Keratinocyte (primary cell): ENCODE data around the gene CDK2AP2. TPM values are rescaled to one million over a fixed set of nuclear protein-coding genes. Genes with fewer than 3 reads are reported as not detected.
"Not testable (repeated sequence)": the region's sequence is repeated elsewhere in the genome, so short reads cannot be mapped to it uniquely, and the experiment has no call there.

Experiments used
- DNase-seq: peaks from one replicate; pipeline ENCODE4 v3.0.0-alpha.2; 2011; ENCODE audit warnings: low read depth, missing footprints, low spot score
- FAIRE-seq: peaks from 2 replicates; lab custom pipeline; 2011; peaks lifted over from hg19 to GRCh38; lab: Jason Lieb, UNC
- H2AFZ ChIP-seq: 2 replicates; pipeline ENCODE4 v1.6.0; 2012; ENCODE audit warnings: low read length, control low read depth, inconsistent platforms; ENCODE audit not compliant: control insufficient read depth
- H3K27ac ChIP-seq: 2 replicates; pipeline ENCODE4 v1.5.1; 2011; ENCODE audit warnings: low read length; ENCODE audit not compliant: control insufficient read depth, insufficient read depth
- H3K27me3 ChIP-seq: 3 replicates; pipeline ENCODE4 v1.6.0; 2011; ENCODE audit warnings: low read length; ENCODE audit not compliant: control insufficient read depth, insufficient read depth; ENCODE audit errors: extremely low read depth
- H3K36me3 ChIP-seq, 2 experiments: 2 replicates in 1 of 2; 3 replicates in 1 of 2; pipeline ENCODE4 v1.5.1; 2011; ENCODE audit warnings: low read length in 2 of 2, mild to moderate bottlenecking in 1 of 2; ENCODE audit not compliant: control insufficient read depth in 2 of 2, insufficient read depth in 2 of 2; ENCODE audit errors: extremely low read depth in 1 of 2
- H3K4me1 ChIP-seq: 3 replicates; pipeline ENCODE4 v1.5.1; 2011; ENCODE audit warnings: low read length; ENCODE audit not compliant: control insufficient read depth, insufficient read depth; ENCODE audit errors: extremely low read depth
- H3K4me2 ChIP-seq: 3 replicates; pipeline ENCODE4 v1.6.0; 2011; ENCODE audit warnings: low read depth, low read length; ENCODE audit not compliant: control insufficient read depth, insufficient read depth; ENCODE audit errors: extremely low read depth
- H3K4me3 ChIP-seq, 3 experiments: fragments of 200-600 bp in 1 of 3; sonication (generic) in 1 of 3; 2 replicates in 2 of 3; 3 replicates in 1 of 3; pipeline ENCODE4 v1.5.1; 2011 to 2016; ENCODE audit warnings: low read length in 3 of 3, mild to moderate bottlenecking in 3 of 3, control low read depth in 2 of 3, inconsistent platforms in 1 of 3, low read depth in 1 of 3, mixed read lengths in 1 of 3, mixed run types in 1 of 3, moderate library complexity in 1 of 3; ENCODE audit not compliant: control insufficient read depth in 2 of 3, insufficient read depth in 2 of 3; ENCODE audit errors: extremely low read depth in 1 of 3
- H3K79me2 ChIP-seq: 2 replicates; pipeline ENCODE4 v1.6.0; 2012; ENCODE audit warnings: low read length; ENCODE audit not compliant: control insufficient read depth, insufficient read depth
- H3K9ac ChIP-seq: 3 replicates; pipeline ENCODE4 v1.6.0; 2011; ENCODE audit warnings: low read length; ENCODE audit not compliant: control insufficient read depth, insufficient read depth; ENCODE audit errors: extremely low read depth
- H3K9me1 ChIP-seq: 3 replicates; pipeline ENCODE4 v1.6.0; 2011; ENCODE audit warnings: low read length; ENCODE audit not compliant: control insufficient read depth, insufficient read depth; ENCODE audit errors: extremely low read depth
- H3K9me3 ChIP-seq: 2 replicates; pipeline ENCODE4 v1.5.1; 2012; ENCODE audit warnings: low read depth, low read length; ENCODE audit not compliant: control insufficient read depth
- H4K20me1 ChIP-seq: 3 replicates; pipeline ENCODE4 v1.6.0; 2011; ENCODE audit warnings: low read length; ENCODE audit not compliant: control insufficient read depth, insufficient read depth; ENCODE audit errors: extremely low read depth
- EZH2 ChIP-seq: IDR thresholded peaks from one replicate; pipeline ENCODE4 v1.6.1; 2012; ENCODE audit warnings: inconsistent platforms, mild to moderate bottlenecking, low read length, moderate library complexity
- dilution Hi-C: fragments of 300-500 bp; cut with MboI; formaldehyde crosslinking; loops from one replicate; pipeline ENCODE4 v1.7.0; 2020; ENCODE audit warnings: low sequenced_read_pairs; ENCODE audit not compliant: extremely low pct_ligation_motif_present
- polyA plus RNA-seq, 5 experiments: library from polyadenylated mRNA; depleted of rRNA in 3 of 5; stranded (reverse) in 3 of 5; stranded (forward) in 1 of 5; unstranded in 1 of 5; fragments of >200 nt; gene quantifications; 1 replicate in 1 of 5; 2 replicates in 3 of 5; 3 replicates in 1 of 5; pipeline versions ENCODE4 v1.2.1 to v1.2.3, GENCODE V29; 2011 to 2012; ENCODE audit warnings: missing spikeins in 2 of 5, low read depth in 1 of 5, low replicate concordance in 1 of 5
- TF ChIP-seq, protein P1 (sequence below), 3 experiments: IDR thresholded peaks in 1 of 3; conservative IDR thresholded peaks in 1 of 3; optimal IDR thresholded peaks in 1 of 3; 2 replicates in 2 of 3; 3 replicates in 1 of 3; pipeline versions ENCODE3 to v1.5.1; 2011; ENCODE audit warnings: low read length in 3 of 3, mild to moderate bottlenecking in 3 of 3, moderate library complexity in 2 of 3, control low read depth in 1 of 3, inconsistent platforms in 1 of 3; ENCODE audit not compliant: insufficient read depth in 2 of 3; ENCODE audit errors: extremely low read depth in 1 of 3

Gene CDK2AP2
- polyA plus RNA-seq, 1 donor (not counting 4 experiments of a cell fraction or from before 2014, with no cell fraction given): 9.7 TPM

GRCh38 chr11:67476692-67477091 lies 31.3 kb downstream of the CDK2AP2 start:
- H3K36me3 ChIP-seq, H3K79me2 ChIP-seq, FAIRE-seq, H3K9me1 ChIP-seq, H3K4me2 ChIP-seq, H3K9me3 ChIP-seq, H3K9ac ChIP-seq, H3K27ac ChIP-seq, dilution Hi-C loops, DNase-seq, H2AFZ ChIP-seq, H3K4me3 ChIP-seq, H3K27me3 ChIP-seq, H4K20me1 ChIP-seq, H3K4me1 ChIP-seq: not testable (repeated sequence)

DNA sequence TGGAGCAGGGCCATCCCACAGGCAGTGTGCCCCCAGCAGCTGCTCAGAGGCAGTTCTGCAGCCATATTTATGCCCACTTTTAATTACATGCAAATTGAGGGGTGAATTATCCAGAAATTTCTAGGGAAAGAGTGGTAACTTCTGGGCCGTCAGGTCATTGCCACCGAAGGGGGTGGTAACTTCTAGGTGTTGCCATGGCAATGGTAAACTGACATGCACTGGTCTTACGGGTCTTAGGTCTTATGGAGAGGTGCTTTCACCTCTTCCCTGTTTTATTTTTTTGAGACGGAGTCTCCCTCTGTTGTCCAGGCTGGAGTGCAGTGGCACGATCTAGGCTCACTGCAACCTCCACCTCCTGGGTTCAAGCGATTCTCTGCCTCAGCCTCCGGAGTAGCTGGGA lies 35.1 kb downstream of the CDK2AP2 start:
- H3K9ac ChIP-seq: no peak overlapping the region
- DNase-seq (no peak), FAIRE-seq (no peak)
- H3K4me2 ChIP-seq: no peak overlapping the region
- TF ChIP-seq EZH2: no peak
- TF ChIP-seq, protein P1, sequence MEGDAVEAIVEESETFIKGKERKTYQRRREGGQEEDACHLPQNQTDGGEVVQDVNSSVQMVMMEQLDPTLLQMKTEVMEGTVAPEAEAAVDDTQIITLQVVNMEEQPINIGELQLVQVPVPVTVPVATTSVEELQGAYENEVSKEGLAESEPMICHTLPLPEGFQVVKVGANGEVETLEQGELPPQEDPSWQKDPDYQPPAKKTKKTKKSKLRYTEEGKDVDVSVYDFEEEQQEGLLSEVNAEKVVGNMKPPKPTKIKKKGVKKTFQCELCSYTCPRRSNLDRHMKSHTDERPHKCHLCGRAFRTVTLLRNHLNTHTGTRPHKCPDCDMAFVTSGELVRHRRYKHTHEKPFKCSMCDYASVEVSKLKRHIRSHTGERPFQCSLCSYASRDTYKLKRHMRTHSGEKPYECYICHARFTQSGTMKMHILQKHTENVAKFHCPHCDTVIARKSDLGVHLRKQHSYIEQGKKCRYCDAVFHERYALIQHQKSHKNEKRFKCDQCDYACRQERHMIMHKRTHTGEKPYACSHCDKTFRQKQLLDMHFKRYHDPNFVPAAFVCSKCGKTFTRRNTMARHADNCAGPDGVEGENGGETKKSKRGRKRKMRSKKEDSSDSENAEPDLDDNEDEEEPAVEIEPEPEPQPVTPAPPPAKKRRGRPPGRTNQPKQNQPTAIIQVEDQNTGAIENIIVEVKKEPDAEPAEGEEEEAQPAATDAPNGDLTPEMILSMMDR (optimal IDR thresholded peaks at IDR 0.05 in 1 of 3, IDR thresholded peaks at IDR 0.05 in 1 of 3, conservative IDR thresholded peaks at IDR 0.05 in 1 of 3; ENCODE audit: extremely low read depth in 1 of 3, insufficient read depth in 2 of 3, low read length in 3 of 3): no peak
- H3K4me3 ChIP-seq: no peak overlapping the region
- no peak overlapping the region for H3K27ac ChIP-seq
- dilution Hi-C loops: no loop called here
- no peaks in the 10 kb centered on the region for H4K20me1 ChIP-seq
- H3K27me3 ChIP-seq: no peaks in the 10 kb centered on the region
- H3K9me3 ChIP-seq: no peaks in the 10 kb centered on the region
- no peaks in the 10 kb centered on the region for H3K36me3 ChIP-seq
- H3K9me1 ChIP-seq: no peaks in the 10 kb centered on the region
- no peak overlapping the region for H2AFZ ChIP-seq
- H3K79me2 ChIP-seq: no peaks in the 10 kb centered on the region
- H3K4me1 ChIP-seq: peaks cover under 1% of the 10 kb centered on the region

GRCh38 chr11:67470337-67471002 lies 37.5 kb downstream of the CDK2AP2 start:
- no peaks in the 10 kb centered on the region for H3K9me3 ChIP-seq
- DNase-seq: no peak
- H2AFZ ChIP-seq: no peak overlapping the region
- H3K79me2 ChIP-seq: no peaks in the 10 kb centered on the region
- dilution Hi-C loops: no loop called here
- no peak for FAIRE-seq
- H3K4me2 ChIP-seq: no peak overlapping the region
- no peak overlapping the region for H3K27ac ChIP-seq
- no peak overlapping the region for H3K4me3 ChIP-seq
- H3K9ac ChIP-seq: no peak overlapping the region
- peaks cover 0 to 5% of the 10 kb centered on the region in 2 experiments for H3K36me3 ChIP-seq
- no peak for TF ChIP-seq EZH2
- TF ChIP-seq, protein P1 (optimal IDR thresholded peaks at IDR 0.05 in 1 of 3, IDR thresholded peaks at IDR 0.05 in 1 of 3, conservative IDR thresholded peaks at IDR 0.05 in 1 of 3; ENCODE audit: extremely low read depth in 1 of 3, insufficient read depth in 2 of 3, low read length in 3 of 3): no peak
- no peaks in the 10 kb centered on the region for H3K9me1 ChIP-seq
- peaks cover 6% of the 10 kb centered on the region for H3K4me1 ChIP-seq
- no peaks in the 10 kb centered on the region for H4K20me1 ChIP-seq
- no peaks in the 10 kb centered on the region for H3K27me3 ChIP-seq
